Heart left ventricle (tissue), 13 donors: ENCODE results near the gene TPSB2.

Source experiments
- POLR2A ChIP-seq, 2 donors: fragments of 450-650 bp; IDR thresholded peaks; one replicate each; pipeline ENCODE4 v1.6.1; 2017; ENCODE audit warnings: antibody characterized with exemption in 2 of 2, mild to moderate bottlenecking in 2 of 2, moderate library complexity in 2 of 2
- TF ChIP-seq, protein P1 (sequence below), 12 donors: fragments of 200-600 bp; sonication (generic) in 4 of 12; IDR thresholded peaks; one replicate each; pipeline versions ENCODE4 v1.5.0 to v1.8.0; 2018 to 2022; ENCODE audit warnings: antibody characterized with exemption in 12 of 12, mild to moderate bottlenecking in 5 of 12
- donor health status: ischemic (EF 13 %, LVEDD 7.1; RV severe dilation, severe dysfunction).
- donor health status: DM: no; HTN: yes; CAD: no.
- donor health status: DM: no; HTN: no; CAD: no.
- donor health status: ischemic (EF 25% LVEDD 6.9; RV normal size, moderate dysfunction).
- donor health status: ischemic (EF 25% LVEDD 5.7; RV mildly dilated, moderate dysfunction).
- donor health status: ischemic (EF 35%, LVEDD 5.7; RV mildly dilated, moderate dysfunction).
- donor health status: nonischemic (EF 11% LVEDD 7.7; RV severe dilation, severe dysfunction).
- donor health status: DM: yes; HTN: yes; CAD: no.
- donor health status: PGD.
- donor health status: ischemic (EF 29% LVEDD 5.4; RV normal size, mild dysfunction).
- donor health status: nonischemic (EF 23%, LVEDD 6.1; RV moderate dilation, normal function).

GRCh38 chr16:1213231-1213630 is 16.8 kb downstream of the TPSB2 start:
- TF ChIP-seq, protein P1, sequence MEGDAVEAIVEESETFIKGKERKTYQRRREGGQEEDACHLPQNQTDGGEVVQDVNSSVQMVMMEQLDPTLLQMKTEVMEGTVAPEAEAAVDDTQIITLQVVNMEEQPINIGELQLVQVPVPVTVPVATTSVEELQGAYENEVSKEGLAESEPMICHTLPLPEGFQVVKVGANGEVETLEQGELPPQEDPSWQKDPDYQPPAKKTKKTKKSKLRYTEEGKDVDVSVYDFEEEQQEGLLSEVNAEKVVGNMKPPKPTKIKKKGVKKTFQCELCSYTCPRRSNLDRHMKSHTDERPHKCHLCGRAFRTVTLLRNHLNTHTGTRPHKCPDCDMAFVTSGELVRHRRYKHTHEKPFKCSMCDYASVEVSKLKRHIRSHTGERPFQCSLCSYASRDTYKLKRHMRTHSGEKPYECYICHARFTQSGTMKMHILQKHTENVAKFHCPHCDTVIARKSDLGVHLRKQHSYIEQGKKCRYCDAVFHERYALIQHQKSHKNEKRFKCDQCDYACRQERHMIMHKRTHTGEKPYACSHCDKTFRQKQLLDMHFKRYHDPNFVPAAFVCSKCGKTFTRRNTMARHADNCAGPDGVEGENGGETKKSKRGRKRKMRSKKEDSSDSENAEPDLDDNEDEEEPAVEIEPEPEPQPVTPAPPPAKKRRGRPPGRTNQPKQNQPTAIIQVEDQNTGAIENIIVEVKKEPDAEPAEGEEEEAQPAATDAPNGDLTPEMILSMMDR (IDR thresholded peaks at IDR 0.05) = no peak
- no peak for TF ChIP-seq POLR2A (IDR thresholded peaks at IDR 0.05)
